Adrenal gland (tissue), 5 donors: ENCODE results near the gene PRKCE.

Source experiments
- CTCF ChIP-seq, 6 experiments: fragments of 450-650 bp in 4 of 6; fragments of 200-600 bp in 2 of 6; sonication (generic) in 1 of 6; IDR thresholded peaks; 1 replicate in 5 of 6; 2 replicates in 1 of 6; pipeline versions ENCODE4 v1.5.1 to v1.8.0; 2016 to 2021; ENCODE audit warnings: antibody characterized with exemption in 6 of 6, mild to moderate bottlenecking in 2 of 6, moderate library complexity in 1 of 6
- POLR2A ChIP-seq, 2 donors: fragments of 450-650 bp; IDR thresholded peaks; one replicate each; pipeline ENCODE4 v1.6.1; 2017; ENCODE audit warnings: antibody characterized with exemption in 2 of 2, mild to moderate bottlenecking in 2 of 2, moderate library complexity in 1 of 2
- donor health status: DM: no; HTN: no; CAD: no.

DNA sequence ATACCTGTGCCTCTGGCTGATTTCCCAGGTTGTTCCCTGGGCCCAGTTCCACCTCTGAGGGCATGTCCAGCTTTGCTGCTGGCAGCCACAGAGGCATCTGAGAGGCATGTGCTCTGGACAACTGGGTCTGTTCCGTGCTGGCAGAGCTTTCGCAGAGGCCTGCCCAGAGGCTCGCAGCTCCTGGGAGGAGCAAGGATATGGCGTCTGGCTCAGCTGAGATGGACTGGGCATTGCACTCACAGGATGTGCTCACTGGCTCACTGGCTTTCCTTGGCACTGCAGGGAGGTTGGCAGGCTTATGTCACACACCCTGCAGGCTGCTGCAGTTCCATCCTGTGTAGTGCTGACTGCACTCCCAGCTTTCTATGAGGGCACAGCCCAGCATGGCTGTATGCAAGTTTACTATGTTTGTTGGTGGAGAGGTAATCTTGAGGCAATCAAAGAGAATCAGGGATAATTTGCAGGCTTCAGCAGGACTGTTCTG is 172.3 kb downstream of the PRKCE start:
- TF ChIP-seq CTCF (IDR thresholded peaks at IDR 0.05) (peak in 1 of 6 experiments; percentile 5), POLR2A (IDR thresholded peaks at IDR 0.05) (no peak)
